ENCODE results near the gene HACD1.
"Not testable (repeated sequence)": the region's sequence is repeated elsewhere in the genome, so short reads cannot be mapped to it uniquely, and the experiment has no call there.

Gene HACD1

DNA sequence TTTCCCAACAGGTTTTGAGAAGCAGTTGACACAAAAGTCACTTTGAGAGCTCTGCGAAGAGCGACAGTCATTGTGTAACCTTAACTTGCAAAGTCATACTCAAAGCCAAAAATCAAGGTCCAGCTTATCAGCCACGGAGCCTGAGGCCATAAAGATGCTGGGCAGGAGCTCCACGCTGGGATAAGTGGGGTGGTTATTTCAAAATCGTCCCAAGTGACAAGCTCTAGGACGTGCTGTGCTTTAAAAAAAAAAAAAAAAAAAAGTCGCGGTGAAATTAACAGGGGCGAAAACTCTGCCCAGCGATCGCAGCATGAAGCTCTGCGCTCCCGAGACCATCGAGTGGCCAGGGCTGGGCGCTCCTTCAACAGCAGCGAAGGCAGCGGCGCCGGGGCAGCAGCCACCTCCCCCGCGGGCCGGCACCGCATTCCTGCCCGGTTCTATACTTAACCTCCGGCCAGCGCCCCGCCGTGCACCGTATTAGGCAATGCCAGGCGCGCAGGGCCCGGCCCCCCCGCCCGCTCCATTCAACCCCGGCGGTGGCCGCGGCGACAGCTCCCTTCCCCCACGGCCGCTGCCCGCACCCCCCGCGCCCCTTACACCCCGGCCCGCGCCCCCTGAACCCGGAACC is 657 bp downstream of the HACD1 start:
- ATAC-seq (ENCODE audit: low read depth) (peak; percentile 47), DNase-seq (ENCODE audit: low spot score in 2 of 2) (no peak)
- peaks cover 7% of the 10 kb centered on the region for H3K27me3 Mint-ChIP-seq
- H3K4me3 Mint-ChIP-seq = peak overlapping the region; percentile 39
- no peak overlapping the region for H3K27ac Mint-ChIP-seq
- peaks cover 8% of the 10 kb centered on the region for H3K4me1 Mint-ChIP-seq
- H3K36me3 Mint-ChIP-seq = no peaks in the 10 kb centered on the region
- no peaks in the 10 kb centered on the region for H3K9me3 Mint-ChIP-seq

DNA sequence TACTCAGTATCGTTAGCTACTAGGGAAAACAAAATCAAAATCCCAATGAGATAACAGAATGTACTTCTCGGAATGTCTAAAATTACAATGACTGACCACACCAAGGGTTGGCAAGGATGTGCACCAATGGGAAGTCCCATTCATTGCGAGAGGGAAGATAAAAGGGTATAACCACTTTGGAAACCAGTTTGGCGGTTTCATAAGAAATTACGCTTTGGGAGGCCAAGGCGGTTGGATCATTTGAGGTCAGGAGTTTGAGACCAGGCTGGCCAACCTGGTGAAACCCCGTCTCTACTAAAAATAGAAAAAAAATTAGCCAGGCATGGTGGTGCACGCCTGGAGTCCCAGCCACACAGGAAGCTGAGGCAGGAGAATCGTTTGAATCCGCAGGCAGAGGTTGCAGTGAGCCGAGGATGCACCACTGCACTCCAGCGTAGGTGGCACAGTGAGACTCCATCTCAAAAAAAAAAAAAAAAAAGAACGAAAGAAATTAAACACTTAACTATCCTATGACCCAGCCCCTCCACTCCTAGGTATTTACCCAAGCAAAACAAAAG is 7.6 kb downstream of the HACD1 start:
- no peaks in the 10 kb centered on the region for H3K36me3 Mint-ChIP-seq
- H3K4me1 Mint-ChIP-seq = no peaks in the 10 kb centered on the region
- no peak overlapping the region for H3K4me3 Mint-ChIP-seq
- no peak for ATAC-seq (ENCODE audit: low read depth)
- H3K27me3 Mint-ChIP-seq = peaks cover 6% of the 10 kb centered on the region
- no peak for DNase-seq (ENCODE audit: low spot score in 2 of 2)
- H3K27ac Mint-ChIP-seq = no peak overlapping the region
- H3K9me3 Mint-ChIP-seq = no peaks in the 10 kb centered on the region

DNA sequence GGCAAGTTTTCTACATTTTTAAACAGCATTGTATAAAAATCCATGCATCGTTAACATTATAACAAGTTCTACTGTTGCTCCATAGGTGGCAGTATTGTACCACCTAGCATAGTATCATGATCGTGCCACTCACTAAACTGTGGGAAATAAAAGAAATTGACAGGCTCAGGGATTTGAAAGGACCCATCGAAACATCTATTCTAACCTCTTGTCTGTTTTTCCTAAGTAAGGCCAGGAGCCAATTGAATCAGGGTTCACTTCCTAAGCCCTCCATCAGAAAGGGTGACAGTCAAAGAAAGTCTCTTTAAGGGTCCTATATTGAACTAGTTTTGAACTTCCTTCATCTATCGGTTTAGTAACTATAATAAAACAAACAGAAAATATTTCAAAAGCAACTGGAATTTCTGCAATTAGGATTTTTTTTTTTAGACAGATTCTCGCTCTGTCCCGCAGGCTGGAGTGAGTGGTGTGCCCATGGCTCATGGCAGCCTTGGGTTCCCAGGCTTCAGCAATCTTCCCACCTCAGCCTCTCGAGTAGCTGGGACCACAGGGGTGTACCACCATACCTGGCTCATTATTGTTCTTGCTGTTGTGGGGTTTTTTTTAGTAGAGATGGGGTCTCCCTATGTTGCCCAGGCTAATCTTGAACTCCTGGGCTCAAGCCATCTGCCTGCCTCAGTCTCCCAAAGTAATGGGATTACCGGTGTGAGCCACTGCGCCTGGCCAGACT is 9.4 kb downstream of the HACD1 start:
- no peaks in the 10 kb centered on the region for H3K36me3 Mint-ChIP-seq
- no peak overlapping the region for H3K4me3 Mint-ChIP-seq
- no peaks in the 10 kb centered on the region for H3K4me1 Mint-ChIP-seq
- ATAC-seq (ENCODE audit: low read depth) = peak; percentile 74
- peak; percentile 16 to 41 for DNase-seq (ENCODE audit: low spot score in 2 of 2)
- no peak overlapping the region for H3K27ac Mint-ChIP-seq
- no peaks in the 10 kb centered on the region for H3K9me3 Mint-ChIP-seq
- peaks cover 6% of the 10 kb centered on the region for H3K27me3 Mint-ChIP-seq

DNA sequence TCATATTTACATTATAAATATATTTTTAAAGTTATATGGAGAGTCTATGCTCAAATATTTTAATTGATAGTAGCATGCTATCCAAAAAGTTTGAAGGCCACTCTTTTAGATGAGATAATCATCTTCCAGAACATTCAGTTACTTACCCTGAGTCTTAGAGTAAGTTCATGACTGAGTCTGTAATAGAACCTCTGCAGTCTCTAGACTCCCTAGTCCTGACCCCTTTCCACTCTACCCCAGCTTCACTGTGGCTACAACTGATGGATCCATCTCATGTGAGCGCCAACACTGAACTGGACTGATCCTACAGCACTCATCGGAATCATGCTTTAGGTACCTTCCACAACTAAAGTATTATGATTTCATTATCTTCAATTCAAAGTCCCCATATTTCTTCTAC is 10.1 kb downstream of the HACD1 start:
- DNase-seq (ENCODE audit: low spot score in 2 of 2) (no peak), ATAC-seq (ENCODE audit: low read depth) (no peak)
- H3K4me3 Mint-ChIP-seq = no peak overlapping the region
- H3K27ac Mint-ChIP-seq = no peak overlapping the region
- no peaks in the 10 kb centered on the region for H3K9me3 Mint-ChIP-seq
- no peaks in the 10 kb centered on the region for H3K36me3 Mint-ChIP-seq
- peaks cover 6% of the 10 kb centered on the region for H3K27me3 Mint-ChIP-seq
- H3K4me1 Mint-ChIP-seq = no peaks in the 10 kb centered on the region

DNA sequence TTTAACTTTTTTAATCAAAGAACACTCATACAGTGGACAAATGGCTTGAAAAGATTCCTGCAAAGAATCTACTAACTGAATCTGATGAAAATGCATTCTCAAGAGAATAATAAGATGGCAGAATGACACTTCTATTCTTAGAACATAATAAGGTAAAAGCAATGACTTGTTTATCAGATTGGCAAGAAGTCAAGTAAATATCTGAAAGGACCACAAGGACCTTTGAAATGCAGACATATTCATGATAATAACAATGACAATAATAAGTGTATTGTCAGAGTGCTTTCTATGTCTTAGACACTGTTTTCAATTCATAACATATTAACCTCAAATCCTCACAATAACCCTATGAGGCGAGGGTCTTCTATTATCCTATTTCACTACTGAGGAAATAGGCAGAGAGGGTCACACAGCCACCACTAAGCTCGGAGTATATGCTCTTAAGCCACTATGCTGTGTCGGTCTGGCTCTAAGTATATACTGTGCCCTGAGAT is 10.6 kb downstream of the HACD1 start:
- ATAC-seq (ENCODE audit: low read depth) = no peak

DNA sequence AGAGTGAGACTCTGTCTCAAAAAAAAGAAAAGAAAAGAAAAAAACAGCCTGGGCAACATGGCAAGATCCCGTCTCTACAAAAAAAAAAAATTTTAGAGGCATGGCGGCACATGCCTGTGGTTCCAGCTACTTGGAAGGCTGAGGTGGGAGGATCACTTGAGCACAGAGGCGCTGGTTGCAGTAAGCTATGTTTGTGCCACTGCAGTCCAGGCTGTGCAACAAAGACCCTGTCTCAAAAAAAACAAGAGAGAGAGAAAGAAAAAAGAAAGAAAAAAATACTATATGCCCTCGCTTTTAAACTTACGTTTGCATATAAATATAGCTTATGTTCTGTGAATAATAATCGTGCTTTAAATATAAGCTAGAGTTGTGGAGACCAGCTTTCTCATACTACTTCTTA is 11.2 kb downstream of the HACD1 start:
- Mint-ChIP-seq H3K4me3 (no peak overlapping the region), H3K4me1 (no peaks in the 10 kb centered on the region), H3K27ac (no peak overlapping the region), H3K36me3 (no peaks in the 10 kb centered on the region), H3K27me3 (peaks cover 7% of the 10 kb centered on the region), H3K9me3 (no peaks in the 10 kb centered on the region)
- ATAC-seq (ENCODE audit: low read depth) (no peak), DNase-seq (ENCODE audit: low spot score in 2 of 2) (no peak)

More for the DNA sequence above, 10.6 kb downstream of the HACD1 start:
- no peak for DNase-seq (ENCODE audit: low spot score in 2 of 2)
- no peak overlapping the region for H3K4me3 Mint-ChIP-seq
- no peaks in the 10 kb centered on the region for H3K9me3 Mint-ChIP-seq
- no peak overlapping the region for H3K27ac Mint-ChIP-seq
- peaks cover 9% of the 10 kb centered on the region for H3K27me3 Mint-ChIP-seq
- no peaks in the 10 kb centered on the region for H3K4me1 Mint-ChIP-seq
- no peaks in the 10 kb centered on the region for H3K36me3 Mint-ChIP-seq

DNA sequence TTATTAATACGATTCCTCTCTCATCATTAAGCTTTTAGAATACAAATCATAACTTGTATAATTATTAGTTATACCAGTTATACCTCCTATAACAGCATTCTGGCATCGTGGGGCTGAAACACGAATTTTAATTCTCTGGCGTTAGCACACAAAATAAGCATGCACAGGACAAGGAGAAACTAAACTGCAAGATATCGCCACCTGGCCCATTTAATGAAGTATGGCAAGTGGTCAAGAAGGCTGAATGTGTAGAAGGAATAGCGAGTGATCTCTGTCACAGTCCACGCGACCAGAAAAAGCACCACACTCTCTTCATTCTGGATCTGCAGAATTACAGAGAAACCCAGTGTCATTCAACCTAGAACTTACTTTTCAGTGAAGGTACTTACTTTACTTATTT is 18.1 kb downstream of the HACD1 start:
- ATAC-seq (ENCODE audit: low read depth) (no peak), DNase-seq (ENCODE audit: low spot score in 2 of 2) (no peak)
- Mint-ChIP-seq H3K4me1 (no peaks in the 10 kb centered on the region), H3K9me3 (no peaks in the 10 kb centered on the region), H3K27ac (no peak overlapping the region), H3K36me3 (no peaks in the 10 kb centered on the region), H3K27me3 (peaks cover 8% of the 10 kb centered on the region), H3K4me3 (no peak overlapping the region)

DNA sequence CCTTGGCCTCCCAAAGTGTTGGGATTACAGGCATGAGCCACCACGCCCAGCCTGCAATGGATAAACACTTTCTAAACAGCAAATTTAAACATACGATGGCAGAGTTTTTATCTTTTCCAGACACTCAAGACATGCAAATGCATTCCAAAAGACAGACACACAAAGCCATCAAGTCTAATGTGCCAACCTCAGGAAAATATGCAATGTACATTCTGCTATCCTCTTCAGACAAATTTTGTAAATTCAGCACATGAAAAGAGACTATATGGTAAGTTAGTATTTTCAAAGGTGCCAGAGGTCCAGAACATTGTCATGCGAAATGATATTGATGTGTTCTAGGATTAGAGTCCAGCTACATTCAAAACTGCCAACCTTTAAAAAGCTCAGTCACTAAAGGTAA is 19.8 kb downstream of the HACD1 start:
- no peak for DNase-seq (ENCODE audit: low spot score in 2 of 2)
- H3K27me3 Mint-ChIP-seq = peaks cover 8% of the 10 kb centered on the region
- no peak for ATAC-seq (ENCODE audit: low read depth)
- H3K27ac Mint-ChIP-seq = no peak overlapping the region
- H3K9me3 Mint-ChIP-seq = no peaks in the 10 kb centered on the region
- H3K4me1 Mint-ChIP-seq = no peaks in the 10 kb centered on the region
- H3K36me3 Mint-ChIP-seq = no peaks in the 10 kb centered on the region
- H3K4me3 Mint-ChIP-seq = no peak overlapping the region

DNA sequence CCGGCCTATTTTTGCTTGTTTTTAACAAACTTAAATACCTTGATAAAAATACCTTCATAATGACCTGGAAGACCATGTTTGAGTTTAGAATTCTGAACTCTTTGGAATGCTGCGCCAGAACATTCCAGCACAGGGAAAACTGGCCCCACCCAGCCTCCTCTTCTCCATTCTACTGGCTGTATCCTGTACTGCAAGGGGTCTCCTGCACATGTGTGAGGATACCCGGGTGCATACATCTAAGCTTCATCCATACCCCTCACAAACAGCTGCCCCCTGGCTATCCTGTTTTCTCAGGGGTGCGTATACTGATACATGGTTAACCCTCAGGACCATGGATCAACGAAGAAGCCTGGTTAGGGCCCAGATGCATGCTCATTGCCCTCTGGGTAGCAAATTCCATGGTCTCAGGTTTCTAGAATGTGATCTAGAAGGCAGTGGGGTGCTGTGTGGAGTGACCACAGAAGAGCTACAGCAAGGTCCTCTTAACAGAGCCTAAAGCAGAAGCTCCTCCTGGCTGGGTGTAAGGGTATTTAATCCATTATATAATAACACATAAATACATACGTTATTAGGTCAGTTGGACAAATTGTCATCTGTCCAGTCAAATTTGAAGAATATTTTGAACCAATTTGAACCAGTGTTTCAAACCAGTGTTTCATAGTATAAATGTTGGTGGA is 26.1 kb downstream of the HACD1 start:
- no peaks in the 10 kb centered on the region for H3K9me3 Mint-ChIP-seq

DNA sequence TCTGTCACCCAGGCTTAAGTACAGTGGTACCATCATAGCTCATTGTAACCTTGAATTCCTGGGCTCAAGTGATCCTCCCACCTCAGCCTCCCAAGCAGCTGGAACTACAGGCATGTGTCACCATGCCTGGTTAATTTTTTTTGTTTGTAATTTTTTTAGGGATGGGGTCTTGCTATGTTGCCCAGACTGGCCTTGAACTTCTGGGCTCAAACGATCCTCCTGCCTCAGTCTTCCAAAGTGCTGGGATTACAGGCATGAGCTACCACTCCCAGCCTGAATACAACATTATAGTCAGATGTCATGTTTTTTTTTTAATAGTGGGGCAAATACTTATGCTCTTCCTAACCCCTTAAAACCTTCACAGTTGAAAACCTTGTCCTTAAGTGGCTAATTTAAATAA is 27.9 kb downstream of the HACD1 start:
- not testable (repeated sequence) for H3K27me3 Mint-ChIP-seq; H3K36me3 Mint-ChIP-seq; H3K27ac Mint-ChIP-seq; ATAC-seq (ENCODE audit: low read depth); H3K4me1 Mint-ChIP-seq; DNase-seq (ENCODE audit: low spot score in 2 of 2); H3K9me3 Mint-ChIP-seq; H3K4me3 Mint-ChIP-seq

More for the DNA sequence above, 26.1 kb downstream of the HACD1 start:
- no peak overlapping the region for H3K4me3 Mint-ChIP-seq
- H3K27me3 Mint-ChIP-seq = peaks cover 2% of the 10 kb centered on the region
- H3K4me1 Mint-ChIP-seq = no peaks in the 10 kb centered on the region
- DNase-seq (ENCODE audit: low spot score in 2 of 2) (no peak), ATAC-seq (ENCODE audit: low read depth) (no peak)
- no peak overlapping the region for H3K27ac Mint-ChIP-seq
- no peaks in the 10 kb centered on the region for H3K36me3 Mint-ChIP-seq

DNA sequence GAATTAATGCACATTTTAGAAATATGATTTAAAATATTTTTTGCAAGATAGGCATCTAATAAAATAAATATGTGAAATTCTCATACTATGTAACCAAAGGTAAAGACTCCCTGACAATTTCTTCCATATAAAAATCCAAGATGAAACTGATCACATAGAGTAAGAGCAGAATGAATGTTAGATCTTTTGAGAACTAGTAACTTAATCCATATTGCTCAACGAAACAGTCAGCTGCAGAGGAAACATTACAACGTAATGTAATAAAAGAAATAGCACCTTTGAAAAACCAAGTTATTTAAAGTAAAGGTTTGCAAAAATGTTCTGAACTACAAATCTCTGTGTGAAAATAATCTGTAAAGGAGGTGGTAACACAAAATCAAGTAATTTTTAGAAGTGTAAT is 28.8 kb downstream of the HACD1 start:
- Mint-ChIP-seq H3K4me3 (no peak overlapping the region), H3K4me1 (peaks cover 6% of the 10 kb centered on the region), H3K27me3 (peaks cover 2% of the 10 kb centered on the region), H3K9me3 (no peaks in the 10 kb centered on the region), H3K36me3 (no peaks in the 10 kb centered on the region), H3K27ac (no peak overlapping the region)
- no peak for ATAC-seq (ENCODE audit: low read depth)
- DNase-seq (ENCODE audit: low spot score in 2 of 2) = no peak

DNA sequence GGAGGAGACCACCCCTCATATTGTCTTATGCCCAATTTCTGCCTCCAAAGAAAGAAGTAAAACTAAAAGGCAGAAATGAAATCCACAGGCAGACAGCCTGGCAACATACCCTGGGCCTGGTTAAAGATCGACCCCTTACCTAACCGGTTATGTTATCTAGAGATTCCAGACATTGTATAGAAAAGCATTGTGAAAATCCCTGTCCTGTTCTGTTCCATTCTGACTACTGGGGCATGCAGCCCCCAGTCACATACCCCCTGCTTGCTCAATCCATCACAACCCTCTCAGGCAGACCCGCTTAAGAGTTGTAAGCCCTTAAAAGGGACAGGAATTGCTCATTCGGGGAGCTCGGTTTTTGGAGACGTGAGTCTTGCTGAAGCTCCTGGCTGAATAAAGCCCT is 29.9 kb downstream of the HACD1 start:
- ATAC-seq (ENCODE audit: low read depth); H3K4me1 Mint-ChIP-seq; H3K9me3 Mint-ChIP-seq; H3K36me3 Mint-ChIP-seq; H3K27ac Mint-ChIP-seq; DNase-seq (ENCODE audit: low spot score in 2 of 2); H3K4me3 Mint-ChIP-seq; H3K27me3 Mint-ChIP-seq: not testable (repeated sequence)

DNA sequence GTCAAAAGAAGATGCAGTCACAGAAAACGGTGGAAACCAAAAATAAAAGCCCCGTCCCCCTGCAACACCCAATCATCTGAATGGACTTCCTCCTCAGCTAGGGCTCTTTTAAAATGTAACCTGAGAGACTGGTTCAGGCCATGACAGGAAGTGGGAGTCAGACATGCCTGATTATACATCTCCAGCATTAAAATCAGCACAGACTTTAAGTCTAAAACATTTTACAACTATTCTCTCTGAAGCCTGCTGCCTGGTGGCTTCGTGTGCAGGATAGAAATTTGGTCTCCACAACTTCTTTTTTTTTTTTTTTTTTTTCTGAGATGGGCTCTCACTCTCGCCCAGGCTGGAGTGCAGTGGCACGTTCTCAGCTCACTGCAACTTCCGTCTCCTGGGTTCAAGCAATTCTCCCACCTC is 30.3 kb downstream of the HACD1 start:
- no peak overlapping the region for H3K27ac Mint-ChIP-seq
- H3K4me3 Mint-ChIP-seq = peak overlapping the region; percentile 8
- H3K27me3 Mint-ChIP-seq = peaks cover 4% of the 10 kb centered on the region
- DNase-seq (ENCODE audit: low spot score in 2 of 2) (no peak), ATAC-seq (ENCODE audit: low read depth) (no peak)
- no peaks in the 10 kb centered on the region for H3K36me3 Mint-ChIP-seq
- peaks cover 6% of the 10 kb centered on the region for H3K4me1 Mint-ChIP-seq
- H3K9me3 Mint-ChIP-seq = no peaks in the 10 kb centered on the region

DNA sequence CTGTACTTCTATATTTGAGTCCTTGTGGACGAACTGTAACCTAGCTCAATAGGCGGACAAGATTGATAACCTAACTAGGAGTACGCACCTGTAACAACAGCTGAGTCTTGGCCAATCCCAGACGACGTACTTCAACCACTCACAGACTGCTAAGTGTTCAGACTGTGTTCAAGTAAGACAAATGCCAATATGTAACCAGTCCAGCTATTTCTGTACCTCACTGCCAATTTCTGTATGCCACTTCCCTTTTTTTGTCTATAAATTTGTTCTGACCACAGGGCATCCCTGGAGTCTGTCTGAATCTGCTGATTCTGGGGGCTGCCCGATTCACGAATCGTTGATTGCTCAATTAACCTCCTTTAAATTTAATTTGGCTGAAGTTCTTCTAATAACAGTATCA is 32.2 kb downstream of the HACD1 start:
- no peak for ATAC-seq (ENCODE audit: low read depth)
- Mint-ChIP-seq H3K9me3 (no peaks in the 10 kb centered on the region), H3K4me3 (no peak overlapping the region), H3K27ac (no peak overlapping the region), H3K27me3 (peaks cover 4% of the 10 kb centered on the region), H3K36me3 (no peaks in the 10 kb centered on the region), H3K4me1 (peaks cover 6% of the 10 kb centered on the region)
- DNase-seq (ENCODE audit: low spot score in 2 of 2) = no peak
